ENCODE data around the gene BATF.

GRCh38 chr14:75554482-75554881, 32.2 kb downstream of the BATF start:
- TF ChIP-seq CTCF (IDR thresholded peaks at IDR 0.05) (no peak), EZH2 (IDR thresholded peaks at IDR 0.05; ENCODE audit: borderline replicate concordance, insufficient read depth, low read depth, low read length, poor library complexity, severe bottlenecking) (no peak)

Measured in B cell (primary cell).